Measurements from ENCODE around the gene AGBL3.
"Not testable (repeated sequence)": the region's sequence is repeated elsewhere in the genome, so short reads cannot be mapped to it uniquely, and the experiment has no call there.

AGBL3 gene

DNA sequence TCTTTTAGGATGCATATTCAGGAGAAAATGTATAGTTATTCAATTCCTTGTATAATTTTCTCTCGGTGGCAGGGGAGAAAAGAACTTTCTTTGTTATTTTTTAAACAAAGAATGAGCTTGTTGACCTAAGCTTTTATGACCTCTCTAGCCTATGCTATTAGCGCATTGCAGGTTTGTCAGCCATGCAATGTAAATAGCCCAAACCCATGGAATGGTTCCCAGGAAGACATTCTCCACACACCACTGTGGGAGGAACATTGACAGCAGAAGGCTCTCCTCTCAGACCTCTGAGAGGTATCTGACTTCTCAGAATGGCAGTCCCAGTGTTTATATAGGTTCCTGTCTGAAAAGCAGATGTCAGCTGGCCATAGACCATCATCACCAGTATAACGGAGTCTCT is 19.6 kb upstream of the AGBL3 start:
- no peak for DNase-seq

- DNase-seq = no peak
These were observed 18.2 kb upstream of the AGBL3 start for GRCh38 chr7:134968110-134968509.

- DNase-seq = not testable (repeated sequence)
These were observed 4.7 kb upstream of the AGBL3 start for GRCh38 chr7:134981645-134982044.

DNA sequence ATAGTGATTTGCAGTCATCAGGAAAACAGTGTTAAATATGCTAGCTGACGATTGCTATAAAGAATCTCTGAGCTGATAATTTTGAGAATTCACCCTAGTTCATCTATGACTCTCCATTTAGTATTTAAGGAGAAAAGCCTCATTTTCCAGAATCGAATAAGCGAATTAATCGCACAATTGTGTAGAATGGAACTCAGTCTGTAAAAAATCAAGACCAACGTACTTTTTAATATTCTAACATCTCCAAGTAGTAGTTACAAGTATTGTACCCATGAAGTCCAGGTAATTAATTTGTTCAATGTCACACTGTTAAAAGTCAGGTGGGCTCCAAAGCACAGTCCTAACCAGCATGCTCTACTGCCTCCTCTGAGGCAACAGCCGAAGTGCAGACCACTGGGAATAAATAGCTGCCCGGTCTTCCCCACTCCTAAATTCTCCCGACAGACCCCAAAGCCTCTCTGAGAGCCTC is 380 bp upstream of the AGBL3 start:
- no peak for DNase-seq

DNA sequence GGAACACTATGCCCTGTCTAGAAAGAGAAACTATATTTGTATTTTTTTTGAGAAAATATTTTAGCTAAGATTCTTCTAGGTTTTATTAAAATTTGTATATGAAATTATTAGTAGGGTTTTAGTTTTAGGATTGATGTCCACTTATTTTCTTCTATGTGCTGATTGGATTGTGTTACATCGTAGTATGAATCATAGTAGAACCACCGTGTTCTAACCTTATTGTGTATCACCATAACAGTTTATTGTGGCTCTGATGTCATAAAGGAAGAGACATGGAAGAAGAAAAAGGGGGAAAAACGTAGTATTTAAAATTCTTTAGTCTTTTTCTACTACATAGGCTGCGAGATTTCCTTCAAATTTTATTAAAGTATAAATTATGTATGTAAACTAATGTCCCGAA is 1.9 kb downstream of the AGBL3 start:
- no peak for DNase-seq

DNA sequence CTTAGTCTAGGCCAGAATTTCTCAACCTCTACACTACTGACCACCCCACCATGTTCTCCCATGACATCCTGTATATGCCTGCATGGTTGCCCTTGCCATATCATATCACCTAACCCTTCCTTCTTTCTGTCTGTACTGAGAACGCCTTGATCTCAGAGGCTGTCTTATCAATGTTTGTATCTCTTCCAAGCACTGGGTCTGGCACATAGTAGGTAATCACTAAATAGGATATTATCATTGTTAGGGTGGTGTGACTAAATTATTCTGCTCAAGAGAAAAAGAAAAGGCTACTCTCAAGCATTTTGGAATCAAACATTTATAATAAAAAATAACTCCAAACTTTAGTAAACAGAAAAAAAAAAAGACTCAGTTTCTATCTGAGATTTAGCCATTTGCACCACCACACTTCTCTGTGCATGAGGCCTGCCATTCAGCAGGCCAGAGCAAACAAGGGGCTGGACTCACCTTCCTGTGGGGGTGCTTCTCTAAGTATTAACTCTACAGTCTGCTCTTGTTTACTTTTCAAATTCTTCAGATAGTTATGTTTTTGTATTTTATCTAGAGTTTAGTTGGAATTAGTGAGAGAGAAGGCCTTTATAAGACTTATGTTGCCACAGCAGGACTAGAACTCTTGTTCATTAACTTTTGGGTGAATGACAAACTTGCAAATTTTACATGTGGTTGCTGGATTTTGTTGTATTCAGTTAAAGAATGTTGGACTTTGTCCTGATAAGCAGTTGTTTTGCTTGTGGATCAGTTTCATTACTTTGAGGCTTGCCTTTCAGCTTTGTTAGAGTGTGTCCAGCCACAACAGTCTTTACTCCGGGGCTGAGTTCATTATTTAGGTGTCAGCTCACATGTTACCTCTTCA is 5.4 kb downstream of the AGBL3 start:
- DNase-seq = no peak

DNA sequence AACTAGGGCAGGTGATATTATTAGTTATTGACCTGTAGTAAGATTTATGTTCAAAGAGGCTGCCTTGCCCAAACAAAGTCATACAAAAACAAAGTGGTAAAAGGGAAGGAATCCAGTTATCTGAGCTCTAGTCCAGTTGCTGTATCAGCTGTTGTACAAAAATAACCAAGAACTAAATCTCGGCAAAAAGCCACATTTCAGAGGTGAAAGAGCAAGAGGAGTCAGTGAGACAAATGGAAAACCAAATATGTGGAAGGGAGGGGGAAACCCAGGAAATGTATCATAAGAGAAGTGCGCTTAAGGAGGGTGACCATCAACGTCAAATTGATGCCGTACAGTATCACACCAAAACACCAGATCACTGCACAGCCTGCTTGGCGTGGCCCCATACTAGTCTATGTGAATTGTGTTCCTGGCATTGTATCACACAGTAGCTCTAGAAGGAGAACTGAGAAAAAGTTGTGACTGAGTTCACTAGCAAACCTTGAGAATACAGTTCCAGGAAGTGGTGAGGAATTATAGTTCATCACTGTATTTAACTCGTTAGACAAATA is 6.4 kb downstream of the AGBL3 start:
- peak; percentile 5 for DNase-seq

- no peak for DNase-seq
These were observed 7.7 kb downstream of the AGBL3 start for GRCh38 chr7:134993877-134994456.

DNA sequence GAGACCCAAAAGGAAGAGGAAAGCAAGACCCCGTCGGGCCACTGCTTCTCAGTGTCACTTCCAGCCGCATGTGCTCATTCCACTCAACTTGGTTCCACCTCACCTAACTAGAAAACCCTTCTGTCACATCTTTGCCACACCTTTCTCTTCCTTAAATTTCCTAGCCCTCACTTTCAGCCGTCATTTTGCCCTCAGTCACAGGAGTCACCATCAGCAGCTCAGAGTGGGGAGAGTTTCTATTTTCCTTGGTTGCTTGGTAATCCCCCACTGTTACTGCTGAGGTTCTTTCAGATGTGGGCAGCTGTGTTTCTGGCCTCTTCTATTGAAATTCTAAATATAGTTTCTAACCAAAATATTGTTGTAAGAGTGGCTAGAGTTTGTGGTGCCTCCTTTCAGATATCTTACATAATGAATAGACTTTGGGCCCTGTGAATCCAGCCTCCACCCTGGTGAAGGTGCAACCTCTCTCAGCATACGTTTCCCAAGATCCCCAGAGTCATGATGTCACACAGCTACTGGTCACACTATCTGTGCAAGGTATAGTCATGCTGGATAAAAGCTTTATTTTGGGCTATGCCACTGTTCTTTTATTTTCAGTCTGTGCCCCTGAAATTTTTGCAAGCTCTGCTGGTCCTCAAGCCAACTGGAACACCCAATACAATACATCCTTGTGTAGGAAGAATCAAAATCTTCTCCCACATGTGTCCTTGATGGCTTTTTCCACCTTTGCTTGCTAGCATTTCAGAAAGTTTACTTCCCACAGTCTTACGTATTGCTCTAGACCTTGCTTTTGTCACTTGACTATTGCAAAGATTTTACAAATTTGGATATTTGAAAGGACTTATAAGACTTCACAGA is 9.2 kb downstream of the AGBL3 start:
- no peak for DNase-seq

GRCh38 chr7:134996097-134996550 is 9.8 kb downstream of the AGBL3 start:
- DNase-seq = no peak

- no peak for DNase-seq
These were observed 11.0 kb downstream of the AGBL3 start for GRCh38 chr7:134997214-134997885.

DNA sequence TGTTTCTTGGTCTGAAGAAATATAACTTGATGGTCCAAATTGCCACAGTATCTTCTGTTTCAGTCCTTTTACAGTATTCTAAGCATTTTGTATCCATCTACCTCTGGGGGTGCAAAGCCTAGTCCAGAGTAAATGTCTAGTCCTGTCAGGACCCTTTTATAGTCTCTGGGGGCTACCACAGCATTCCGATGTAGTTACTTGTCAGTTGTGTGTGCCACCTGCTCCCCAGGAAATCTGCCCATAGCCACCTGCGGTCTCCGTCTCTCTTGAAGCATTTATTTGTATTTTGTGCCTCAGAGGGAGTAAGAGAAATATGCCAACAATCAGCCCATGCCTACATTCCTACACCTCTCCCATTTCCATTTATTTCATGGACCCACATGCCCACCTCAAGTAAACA is 12.8 kb downstream of the AGBL3 start:
- no peak for DNase-seq

DNA sequence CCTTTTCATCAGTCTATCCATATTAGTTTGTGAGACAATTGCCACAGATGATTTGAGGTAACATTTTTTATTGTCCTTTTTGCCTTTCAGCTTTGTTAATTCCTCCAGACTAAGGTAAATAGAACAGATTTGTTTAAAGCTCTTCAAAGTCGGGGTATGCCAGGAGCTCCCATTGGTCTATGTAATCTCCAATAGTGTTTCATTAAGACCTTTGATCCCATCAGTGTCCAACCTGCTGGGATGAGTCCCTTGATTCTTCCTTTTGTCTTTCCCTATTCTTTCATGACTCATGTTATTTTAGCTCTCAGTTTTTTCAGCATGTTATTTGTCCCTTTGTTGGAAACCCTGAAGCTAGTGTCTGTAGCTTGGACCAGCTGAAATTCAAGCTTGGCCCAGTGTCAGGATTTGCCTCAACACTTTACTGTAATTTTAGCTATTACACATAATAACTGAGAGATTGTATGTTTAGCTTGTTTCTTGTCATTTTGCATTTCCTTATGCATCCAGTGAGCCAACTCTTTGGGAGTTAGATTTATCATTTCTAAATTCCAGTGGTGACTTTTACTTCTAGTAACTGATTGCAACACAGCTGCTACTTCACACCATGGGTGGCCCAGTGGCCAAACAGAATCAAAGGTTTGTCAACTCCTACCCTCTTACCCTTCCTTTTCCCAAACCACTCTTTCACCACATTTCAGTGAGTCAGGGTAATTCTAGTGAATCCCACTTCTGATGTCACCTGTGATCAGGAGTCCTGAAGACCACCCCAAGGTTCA is 15.3 kb downstream of the AGBL3 start:
- no peak for DNase-seq

DNA sequence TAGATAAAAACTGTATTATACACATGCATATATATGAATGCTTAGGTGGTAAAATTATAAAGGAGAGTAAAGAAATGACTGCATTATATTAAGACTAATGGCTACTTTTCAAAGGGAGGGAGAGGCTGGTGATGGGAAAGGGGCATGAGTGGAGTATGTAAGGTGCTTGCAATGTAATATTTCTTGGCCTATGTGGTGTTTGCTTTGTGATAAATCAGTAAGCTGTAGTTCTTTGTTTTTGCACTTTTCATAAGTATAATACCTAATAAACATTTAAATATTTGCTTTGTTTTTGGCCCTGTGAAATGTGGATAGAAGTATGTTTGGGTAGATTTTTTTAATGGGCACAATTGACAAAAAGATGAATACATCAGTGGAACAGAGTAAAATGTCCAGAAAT is 25.9 kb downstream of the AGBL3 start:
- DNase-seq = no peak

GRCh38 chr7:135023622-135024021 is 37.3 kb downstream of the AGBL3 start:
- no peak for DNase-seq

GRCh38 chr7:135035252-135035651 is 48.9 kb downstream of the AGBL3 start:
- no peak for DNase-seq

GRCh38 chr7:135067017-135067416 is 80.7 kb downstream of the AGBL3 start:
- DNase-seq = not testable (repeated sequence)

GRCh38 chr7:135074096-135074495 is 87.8 kb downstream of the AGBL3 start:
- no peak for DNase-seq

DNA sequence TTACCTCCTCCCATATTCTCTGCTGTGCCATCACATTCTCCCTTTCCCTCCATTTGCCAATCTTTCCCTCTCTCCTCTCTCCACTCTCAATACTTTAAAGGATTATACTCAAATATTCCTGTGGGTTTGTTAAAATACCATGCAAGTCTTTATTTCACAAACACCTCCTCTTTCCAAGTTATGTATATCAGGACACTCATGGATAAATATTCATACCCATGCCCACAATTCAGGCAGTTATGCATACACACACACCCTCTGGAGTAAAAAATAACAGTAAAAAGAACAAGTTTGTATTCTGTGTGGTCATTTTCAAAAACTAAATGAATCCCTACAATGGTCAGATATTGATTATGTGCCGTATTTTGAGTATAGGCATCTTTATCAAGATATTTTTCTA is 88.2 kb downstream of the AGBL3 start:
- no peak for DNase-seq

- DNase-seq = no peak
These were observed 89.4 kb downstream of the AGBL3 start for GRCh38 chr7:135075716-135076115.

- no peak for DNase-seq
These were observed 90.6 kb downstream of the AGBL3 start for GRCh38 chr7:135076882-135077281.

DNA sequence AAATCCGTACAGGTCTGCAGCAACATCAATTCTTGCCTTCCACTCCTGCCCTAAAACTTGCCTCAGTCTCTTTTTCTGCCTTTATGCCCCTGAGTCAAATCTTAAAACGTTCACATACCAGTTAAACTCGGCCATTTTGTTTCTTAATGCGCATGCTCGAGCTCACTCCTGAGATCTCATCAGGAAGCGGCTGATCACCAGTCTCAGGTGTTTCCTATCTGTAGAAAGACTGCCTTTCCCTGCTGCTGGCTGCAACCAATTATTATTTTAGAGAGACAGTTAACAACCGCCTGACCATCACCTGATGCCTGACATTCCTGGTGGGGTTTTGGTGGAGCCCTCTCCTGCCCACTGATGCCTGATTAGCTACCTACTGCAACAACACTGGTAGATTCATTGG is 91.3 kb downstream of the AGBL3 start:
- no peak for DNase-seq

Data from activated naive CD4-positive, alpha-beta T cell treated with Interleukin-2 at 50 U/mL for 16 hours (primary cell).